ENCODE measurements around the gene EXOC4. TPM values are rescaled to one million over a fixed set of nuclear protein-coding genes. Genes with fewer than 3 reads are reported as not detected.

EXOC4 gene
- total and polyA plus RNA-seq, 2 of the 8 experiments (the other 6 are each of a cell fraction or from before 2014, with no cell fraction given): 27.0 to 67.3 TPM

- peaks cover 0 to 9% of the 10 kb centered on the region in 2 experiments; a peak in 2 of 4 replicates for H3K9me3 ChIP-seq (ENCODE audit: insufficient read depth in 2 of 2, low read depth in 1 of 2, low read length in 1 of 2)
- H3K56ac ChIP-seq (replicated peaks; ENCODE audit: insufficient read length, low read depth, low read length): no peak overlapping the region
- ChIA-PET POLR2A (ENCODE audit: partially characterized antibody) (no interaction called here), CTCF (ENCODE audit: partially characterized antibody) (no interaction called here)
- no peak overlapping the region for H2AK5ac ChIP-seq (ENCODE audit: low read depth, low read length)
- H4K91ac ChIP-seq (replicated peaks; ENCODE audit: insufficient read length, low read length): no peak overlapping the region
- no peak overlapping the region for H3K14ac ChIP-seq (ENCODE audit: insufficient read length)
- no peak overlapping the region for H3K4ac ChIP-seq (replicated peaks; ENCODE audit: insufficient read length, low read depth, low read length)
- no peak overlapping the region for H3K9ac ChIP-seq (replicated peaks in 1 of 4; ENCODE audit: extremely low read depth in 1 of 4, low read depth in 3 of 4, low read length in 3 of 4)
- no peak overlapping the region for H4K8ac ChIP-seq (ENCODE audit: extremely low read depth, insufficient read depth, low read length)
- no peak overlapping the region for H2BK120ac ChIP-seq (replicated peaks; ENCODE audit: low read depth, low read length)
- FAIRE-seq (no peak), DNase-seq (ENCODE audit: low read depth in 1 of 2, low spot score in 2 of 2) (no peak)
- H3K79me1 ChIP-seq (ENCODE audit: low read depth, low read length): no peaks in the 10 kb centered on the region; the same call in 1 of the 2 replicates
- H3K27me3 ChIP-seq (replicated peaks in 1 of 4; ENCODE audit: control insufficient read depth in 3 of 4, extremely low read depth in 1 of 4, insufficient read depth in 3 of 4, low read length in 3 of 4): no peaks in the 10 kb centered on the region
- no peak overlapping the region for H3K27ac ChIP-seq (ENCODE audit: low read depth, low read length)
- no peak overlapping the region for H2AFZ ChIP-seq (ENCODE audit: low read length)
- peaks cover 0 to 9% (median 3%) of the 10 kb centered on the region in 4 experiments; a peak in 5 of 7 replicates for H3K4me1 ChIP-seq (replicated peaks in 1 of 4; ENCODE audit: control insufficient read depth in 3 of 4, insufficient read depth in 4 of 4, low read length in 3 of 4)
- no peaks in the 10 kb centered on the region for H3K23me2 ChIP-seq (ENCODE audit: low read depth, low read length)
- H3K18ac ChIP-seq (ENCODE audit: extremely low read depth, low read length): no peak overlapping the region
- H2BK20ac ChIP-seq (ENCODE audit: low read length): no peak overlapping the region
- H3K4me3 ChIP-seq (ENCODE audit: extremely low read depth in 1 of 4, insufficient read depth in 2 of 4, low read depth in 3 of 4, low read length in 4 of 4): no peak overlapping the region
- H2BK15ac ChIP-seq (ENCODE audit: low read length): no peak overlapping the region
- 0 out of 4 replicates have a peak overlapping the region, but pooled peaks of 1 of the 2 experiments have one; percentile 9 for H3K4me2 ChIP-seq (ENCODE audit: insufficient read depth in 1 of 2, low read depth in 2 of 2, low read length in 2 of 2)
- no peaks in the 10 kb centered on the region for H3K79me2 ChIP-seq (ENCODE audit: control insufficient read depth in 1 of 2, insufficient read depth in 2 of 2, low read length in 2 of 2)
- no peak overlapping the region for H2BK5ac ChIP-seq (ENCODE audit: low read depth, low read length)
- 98% methylated on average over 2 of the region's 2 CpGs; no CpG with 5 or more reads in 1 of the 2 experiments for WGBS, 2 experiments (ENCODE audit: extremely low coverage in 1 of 2, insufficient coverage in 1 of 2, insufficient read length in 1 of 2, insufficient replicate concordance in 2 of 2, low coverage in 1 of 2, low lambda C conversion rate in 2 of 2, missing lambda C conversion rate in 1 of 2)
- no peaks in the 10 kb centered on the region; a peak in 1 of 8 replicates for H3K36me3 ChIP-seq (ENCODE audit: control insufficient read depth in 2 of 4, insufficient read depth in 4 of 4, low read length in 3 of 4)
- H4K20me1 ChIP-seq (replicated peaks in 1 of 2; ENCODE audit: control insufficient read depth in 1 of 2, insufficient read depth in 2 of 2, low read length in 2 of 2): no peaks in the 10 kb centered on the region
- H4K5ac ChIP-seq (ENCODE audit: insufficient read length, low read depth, low read length): no peak overlapping the region
- no peak overlapping the region for H2BK12ac ChIP-seq (ENCODE audit: low read depth, low read length)
- no peak overlapping the region for H3K23ac ChIP-seq (ENCODE audit: insufficient read length)
- TF ChIP-seq TAF7 (optimal IDR thresholded peaks at IDR 0.05; ENCODE audit: borderline replicate concordance, low read depth, low read length): no peak
- TF ChIP-seq POLR2A (IDR thresholded peaks at IDR 0.05; ENCODE audit: control extremely low read depth in 1 of 2, low read depth in 2 of 2, low read length in 2 of 2): no peak
- no peak for TF ChIP-seq JUND (IDR thresholded peaks at IDR 0.05; ENCODE audit: low read length)
- TF ChIP-seq KDM4A (IDR thresholded peaks at IDR 0.05; ENCODE audit: low read depth, low read length, severe bottlenecking): no peak
- no peak for TF ChIP-seq USF2 (IDR thresholded peaks at IDR 0.05; ENCODE audit: low read length)
- TF ChIP-seq KDM1A (IDR thresholded peaks at IDR 0.05; ENCODE audit: borderline replicate concordance, low read length): no peak
- no peak for TF ChIP-seq CTBP2 (IDR thresholded peaks at IDR 0.05; ENCODE audit: borderline replicate concordance, insufficient read depth, insufficient read length, low read length)
- TF ChIP-seq RFX5 (IDR thresholded peaks at IDR 0.05; ENCODE audit: borderline replicate concordance, low read depth, low read length): no peak
- no peak for TF ChIP-seq SIRT6 (IDR thresholded peaks at IDR 0.05; ENCODE audit: low read length)
- TF ChIP-seq GTF2F1 (IDR thresholded peaks at IDR 0.05; ENCODE audit: borderline replicate concordance, low read depth, low read length): no peak
- no peak for TF ChIP-seq TEAD4 (IDR thresholded peaks at IDR 0.05; ENCODE audit: low read depth, low read length)
- TF ChIP-seq EGR1 (IDR thresholded peaks at IDR 0.05; ENCODE audit: borderline replicate concordance, low read depth, low read length): no peak
- no peak for TF ChIP-seq RBBP5 (IDR thresholded peaks at IDR 0.05; ENCODE audit: borderline replicate concordance, low read depth, low read length)
- TF ChIP-seq SAP30 (IDR thresholded peaks at IDR 0.05; ENCODE audit: insufficient read depth, insufficient replicate concordance, low read length): no peak
Measured at GRCh38 chr7:133428326-133428725, 175.4 kb downstream of the EXOC4 start.
